IPS DF 4.7 (cell line): ENCODE data around the gene MAP3K15.

Source experiments
- DNase-seq: peaks from one replicate; pipeline ENCODE4 v3.0.0-alpha.2; 2013; ENCODE audit warnings: low spot score; ENCODE audit errors: extremely low read depth

The MAP3K15 gene, protein sequence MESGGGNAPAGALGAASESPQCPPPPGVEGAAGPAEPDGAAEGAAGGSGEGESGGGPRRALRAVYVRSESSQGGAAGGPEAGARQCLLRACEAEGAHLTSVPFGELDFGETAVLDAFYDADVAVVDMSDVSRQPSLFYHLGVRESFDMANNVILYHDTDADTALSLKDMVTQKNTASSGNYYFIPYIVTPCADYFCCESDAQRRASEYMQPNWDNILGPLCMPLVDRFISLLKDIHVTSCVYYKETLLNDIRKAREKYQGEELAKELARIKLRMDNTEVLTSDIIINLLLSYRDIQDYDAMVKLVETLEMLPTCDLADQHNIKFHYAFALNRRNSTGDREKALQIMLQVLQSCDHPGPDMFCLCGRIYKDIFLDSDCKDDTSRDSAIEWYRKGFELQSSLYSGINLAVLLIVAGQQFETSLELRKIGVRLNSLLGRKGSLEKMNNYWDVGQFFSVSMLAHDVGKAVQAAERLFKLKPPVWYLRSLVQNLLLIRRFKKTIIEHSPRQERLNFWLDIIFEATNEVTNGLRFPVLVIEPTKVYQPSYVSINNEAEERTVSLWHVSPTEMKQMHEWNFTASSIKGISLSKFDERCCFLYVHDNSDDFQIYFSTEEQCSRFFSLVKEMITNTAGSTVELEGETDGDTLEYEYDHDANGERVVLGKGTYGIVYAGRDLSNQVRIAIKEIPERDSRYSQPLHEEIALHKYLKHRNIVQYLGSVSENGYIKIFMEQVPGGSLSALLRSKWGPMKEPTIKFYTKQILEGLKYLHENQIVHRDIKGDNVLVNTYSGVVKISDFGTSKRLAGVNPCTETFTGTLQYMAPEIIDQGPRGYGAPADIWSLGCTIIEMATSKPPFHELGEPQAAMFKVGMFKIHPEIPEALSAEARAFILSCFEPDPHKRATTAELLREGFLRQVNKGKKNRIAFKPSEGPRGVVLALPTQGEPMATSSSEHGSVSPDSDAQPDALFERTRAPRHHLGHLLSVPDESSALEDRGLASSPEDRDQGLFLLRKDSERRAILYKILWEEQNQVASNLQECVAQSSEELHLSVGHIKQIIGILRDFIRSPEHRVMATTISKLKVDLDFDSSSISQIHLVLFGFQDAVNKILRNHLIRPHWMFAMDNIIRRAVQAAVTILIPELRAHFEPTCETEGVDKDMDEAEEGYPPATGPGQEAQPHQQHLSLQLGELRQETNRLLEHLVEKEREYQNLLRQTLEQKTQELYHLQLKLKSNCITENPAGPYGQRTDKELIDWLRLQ (N-terminal part only)

DNA sequence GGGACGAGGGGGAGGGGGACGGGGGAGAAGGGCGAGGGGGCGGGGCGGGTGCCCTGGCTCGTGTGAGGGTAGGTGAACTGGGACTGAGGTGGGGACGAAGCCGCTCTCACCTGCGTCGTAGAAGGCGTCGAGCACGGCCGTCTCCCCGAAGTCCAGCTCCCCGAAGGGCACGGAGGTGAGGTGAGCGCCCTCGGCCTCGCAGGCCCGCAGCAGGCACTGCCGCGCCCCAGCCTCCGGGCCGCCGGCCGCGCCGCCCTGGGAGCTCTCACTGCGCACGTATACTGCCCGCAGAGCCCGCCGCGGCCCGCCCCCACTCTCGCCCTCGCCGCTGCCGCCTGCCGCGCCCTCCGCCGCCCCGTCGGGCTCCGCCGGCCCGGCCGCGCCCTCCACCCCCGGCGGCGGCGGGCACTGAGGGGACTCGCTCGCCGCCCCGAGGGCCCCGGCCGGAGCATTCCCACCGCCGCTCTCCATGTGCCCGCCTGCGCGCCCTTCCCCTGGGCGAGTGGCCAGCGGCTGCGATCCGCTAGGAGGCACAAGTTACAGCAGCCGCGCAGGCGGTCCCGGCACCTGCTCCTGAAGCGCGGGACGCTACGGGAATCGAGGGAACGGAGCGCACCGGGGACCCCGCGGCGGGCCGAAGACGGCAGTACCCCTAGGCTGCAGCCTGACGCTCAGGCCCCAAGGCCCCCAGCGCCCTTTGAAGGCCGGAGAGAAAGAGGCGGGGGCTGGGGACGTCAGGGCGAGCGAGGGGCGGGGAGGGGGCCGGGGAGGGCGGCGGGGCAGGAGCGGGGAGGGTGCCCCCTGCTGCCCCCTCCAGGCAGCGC, at the start of gene MAP3K15:
MAP3K15 (minus strand) TSS at position 718 of the 824 bp plus-strand sequence; CDS start at position 471, 247 bp downstream.
- no peak for DNase-seq

DNA sequence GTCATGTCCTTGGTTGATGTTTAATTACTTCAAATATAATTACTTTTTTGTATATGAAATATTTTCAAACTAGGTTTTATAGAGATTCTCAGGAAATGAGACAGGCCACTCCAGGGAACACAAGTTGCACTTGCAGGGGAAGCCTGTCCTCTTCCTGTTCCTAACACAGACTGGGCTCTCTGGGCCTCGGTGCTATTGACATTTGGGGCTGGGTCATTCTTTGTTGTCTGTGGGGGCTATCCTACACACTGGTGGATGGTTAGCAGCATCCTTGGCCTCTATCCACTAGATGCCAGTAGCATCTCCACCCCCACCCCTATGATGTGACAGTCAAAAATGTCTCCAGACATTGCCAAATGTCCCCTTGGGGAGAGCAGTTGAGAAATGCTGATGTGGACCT, 49.3 kb upstream of the MAP3K15 start:
- no peak for DNase-seq

DNA sequence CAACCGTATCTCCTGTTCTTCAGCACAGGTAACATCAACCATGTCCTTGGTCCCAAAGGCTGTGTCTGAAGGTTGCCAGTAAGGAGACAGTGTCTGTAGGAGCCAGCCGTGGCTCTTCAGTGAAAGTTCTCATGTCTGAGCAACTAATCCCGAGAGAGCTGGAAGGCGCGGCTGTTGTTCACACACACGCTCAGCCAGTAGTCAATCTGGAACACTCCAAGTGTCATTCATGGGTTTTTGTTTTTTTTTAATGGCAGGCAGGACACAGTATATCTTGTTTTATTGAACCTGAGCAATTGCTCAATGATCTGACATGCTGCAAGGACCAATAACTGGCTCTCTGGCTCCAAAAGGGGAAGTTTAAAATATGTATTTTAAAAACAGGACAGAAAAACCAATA, 48.4 kb upstream of the MAP3K15 start:
- DNase-seq = no peak

DNA sequence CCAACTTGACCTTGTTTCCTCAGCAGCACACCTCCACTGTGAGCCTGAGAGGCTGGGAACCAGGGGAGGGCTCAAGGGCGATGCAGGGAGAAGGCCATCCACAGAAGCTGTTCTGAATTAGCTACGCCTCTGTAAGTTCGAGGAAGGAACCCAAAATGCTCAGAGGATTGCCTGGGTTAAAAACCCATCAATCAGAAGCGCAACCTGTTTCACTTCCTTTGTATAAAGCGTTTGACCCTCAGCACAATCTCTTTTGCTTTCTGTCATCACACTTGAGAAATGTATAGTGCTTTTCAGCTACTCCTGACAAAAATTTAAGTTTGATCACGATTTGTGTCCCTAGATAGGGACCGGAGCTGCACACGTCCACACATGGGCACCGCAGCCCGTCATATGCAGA, 48.0 kb upstream of the MAP3K15 start:
- DNase-seq = no peak

DNA sequence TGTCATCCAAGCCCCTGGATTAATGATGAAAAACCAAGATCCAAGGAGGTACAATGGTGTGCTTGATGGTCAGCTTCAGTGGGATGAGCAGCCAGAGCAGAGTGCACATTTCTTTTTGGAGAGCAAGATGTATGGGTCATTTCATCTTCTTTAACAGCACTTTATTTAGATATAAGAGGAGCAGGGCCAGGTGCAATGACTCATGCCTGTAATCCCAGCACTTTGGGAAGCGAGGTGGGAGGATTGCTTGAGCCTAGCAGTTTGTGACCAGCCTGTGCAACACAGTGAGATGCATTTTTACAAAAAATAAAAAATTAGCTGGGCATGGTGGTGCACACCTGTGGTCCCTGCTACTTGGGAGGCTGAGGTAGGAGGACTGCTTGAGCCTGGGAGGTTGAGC, 45.3 kb upstream of the MAP3K15 start:
- DNase-seq = no peak

DNA sequence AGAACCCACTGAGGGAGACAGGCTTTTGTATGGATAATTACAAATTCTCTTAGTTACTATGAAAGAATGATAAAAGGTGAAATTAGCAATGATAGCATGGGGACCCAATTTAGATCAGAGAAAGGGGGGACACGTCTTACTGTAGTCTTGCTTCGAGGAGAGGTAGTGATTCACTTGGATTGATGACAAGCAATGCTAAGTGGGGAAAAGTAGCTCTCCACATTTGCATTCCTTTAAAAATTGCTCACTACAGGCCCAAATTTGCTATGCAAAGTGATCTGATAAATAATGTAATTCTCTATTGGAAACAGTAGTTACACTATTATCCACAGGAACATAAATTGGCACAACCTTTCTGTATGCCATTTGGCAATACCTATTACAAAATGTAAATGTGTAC, 42.5 kb upstream of the MAP3K15 start:
- no peak for DNase-seq

DNA sequence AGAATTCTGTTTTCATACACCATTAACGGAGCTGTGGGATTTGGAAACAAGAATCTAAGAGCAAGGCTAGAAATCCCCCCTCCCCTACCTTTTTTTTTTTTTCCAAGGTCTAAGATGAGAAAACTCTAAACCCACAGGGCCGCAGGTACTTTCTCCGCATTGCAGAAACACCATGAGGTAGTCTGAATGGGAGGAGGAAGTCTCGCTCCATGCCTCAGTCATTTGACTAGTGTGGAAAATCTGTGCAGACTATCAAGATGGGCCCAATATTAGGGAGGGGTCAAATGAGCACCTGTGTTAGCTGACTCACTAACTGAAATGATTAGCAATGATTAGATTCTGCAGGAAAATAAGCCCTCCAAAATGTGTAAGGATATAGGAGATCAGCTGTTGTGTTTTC, 40.9 kb upstream of the MAP3K15 start:
- no peak for DNase-seq

DNA sequence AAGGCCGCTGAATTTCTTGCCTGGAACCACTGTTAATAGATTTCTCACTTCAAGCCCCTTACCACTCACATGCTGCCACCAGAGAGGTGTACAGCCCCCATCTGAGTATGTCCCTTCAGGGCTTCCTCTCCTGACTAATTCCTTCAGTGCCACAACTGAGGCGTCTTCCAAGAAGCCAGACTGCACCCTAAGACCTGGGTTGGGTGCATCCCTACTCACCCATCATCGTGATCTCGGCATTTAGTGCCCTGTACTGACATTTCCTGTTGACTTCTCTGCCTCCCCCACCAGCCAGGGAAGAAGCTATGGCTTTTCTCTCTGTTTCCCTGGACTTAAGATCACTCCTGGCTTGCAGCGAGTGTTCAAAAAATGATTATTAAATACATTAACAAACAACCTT, 40.4 kb upstream of the MAP3K15 start:
- DNase-seq = no peak

DNA sequence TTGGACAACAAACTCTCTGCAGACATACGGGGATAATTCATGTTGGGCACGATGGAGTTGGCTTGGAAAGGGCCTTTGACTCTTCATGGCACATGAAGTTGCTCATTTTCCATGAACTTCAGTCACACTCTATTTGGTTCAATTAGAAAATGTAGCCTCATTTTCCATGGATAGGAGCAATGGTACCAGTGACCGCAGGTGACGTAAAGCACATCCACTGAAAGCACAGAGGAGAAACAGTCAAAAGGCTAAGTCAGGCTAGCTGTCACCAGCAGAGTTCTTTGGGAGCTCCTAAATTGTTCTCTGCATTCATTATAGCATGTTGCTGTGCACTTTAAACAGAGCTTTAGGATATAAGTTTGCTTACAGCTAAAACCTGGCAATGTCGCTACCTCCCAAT, 39.9 kb upstream of the MAP3K15 start:
- DNase-seq = no peak

DNA sequence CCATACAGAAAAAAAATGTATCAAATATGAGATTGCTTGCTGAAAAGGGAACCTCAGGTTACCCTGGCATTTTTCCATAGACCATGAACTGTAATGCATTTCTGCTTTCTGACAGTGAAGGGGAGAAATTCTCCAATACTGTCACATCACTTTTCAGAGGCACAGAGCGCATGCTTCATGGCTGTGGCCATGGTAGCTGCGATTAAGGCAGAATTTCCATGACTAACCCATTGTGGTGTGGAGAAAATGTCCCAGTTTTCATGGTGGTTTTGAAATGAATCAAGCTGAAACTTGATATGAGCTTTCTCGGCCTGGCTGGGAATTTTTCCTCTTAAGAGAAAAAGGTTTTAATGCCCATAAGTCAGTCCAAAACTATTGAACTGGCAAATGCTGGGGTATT, 39.5 kb upstream of the MAP3K15 start:
- DNase-seq = no peak

DNA sequence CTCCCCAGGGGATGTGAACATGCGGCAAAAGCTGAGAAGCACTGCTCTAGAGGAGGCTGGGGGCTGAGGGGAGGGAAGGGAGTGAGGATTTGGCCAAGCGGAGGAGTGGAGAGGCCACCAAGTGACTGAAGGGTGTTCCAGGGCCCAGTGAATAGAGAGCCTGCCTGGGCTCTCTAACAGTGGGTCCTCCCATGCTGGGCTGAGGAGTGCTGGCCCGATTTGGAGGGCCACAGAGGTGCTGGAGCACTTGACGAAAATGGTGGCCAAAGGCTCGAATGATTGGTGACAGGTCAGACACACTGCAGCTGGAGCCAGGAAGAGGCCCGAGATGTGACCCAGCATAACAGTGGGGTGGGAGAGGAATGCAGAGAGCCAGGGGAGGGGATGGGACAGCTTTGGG, 37.5 kb upstream of the MAP3K15 start:
- no peak for DNase-seq

DNA sequence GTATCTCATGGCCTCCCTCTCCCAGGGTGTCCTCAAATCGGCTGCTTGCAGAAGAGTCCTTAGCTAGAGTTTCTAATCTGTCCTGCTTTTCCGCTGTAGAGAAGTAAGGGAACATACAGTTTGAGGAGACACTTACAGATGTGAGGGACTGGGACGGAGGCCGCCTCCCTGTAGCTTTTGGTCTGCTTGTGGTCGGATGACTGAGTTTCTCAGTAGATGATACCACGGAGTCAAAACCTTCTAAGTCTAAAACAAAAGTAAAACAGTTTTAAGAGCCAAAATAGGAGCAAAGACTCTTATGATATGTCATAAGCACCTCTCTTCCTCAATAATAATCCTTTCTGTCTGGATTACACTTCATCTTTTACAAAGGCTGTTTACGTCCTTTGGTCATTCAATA, 34.5 kb upstream of the MAP3K15 start:
- DNase-seq = no peak

DNA sequence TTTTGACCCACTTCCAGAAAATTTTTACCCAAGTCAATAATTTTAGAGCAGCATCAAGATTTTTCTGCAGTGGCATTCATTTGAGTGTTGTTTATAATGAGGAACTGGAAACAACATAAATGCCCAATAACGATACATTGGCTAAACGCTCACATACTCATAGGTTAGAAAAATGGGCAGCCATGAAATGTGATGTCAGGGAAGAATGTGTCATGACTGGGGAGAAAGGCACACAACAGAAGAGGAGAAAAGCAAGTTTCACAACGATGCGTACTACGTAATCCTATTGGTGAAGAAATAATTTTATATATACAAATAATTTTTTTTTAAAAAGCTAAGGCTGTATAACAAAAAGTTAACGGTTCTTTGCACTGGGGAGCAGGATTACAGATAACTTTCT, 33.6 kb upstream of the MAP3K15 start:
- no peak for DNase-seq

DNA sequence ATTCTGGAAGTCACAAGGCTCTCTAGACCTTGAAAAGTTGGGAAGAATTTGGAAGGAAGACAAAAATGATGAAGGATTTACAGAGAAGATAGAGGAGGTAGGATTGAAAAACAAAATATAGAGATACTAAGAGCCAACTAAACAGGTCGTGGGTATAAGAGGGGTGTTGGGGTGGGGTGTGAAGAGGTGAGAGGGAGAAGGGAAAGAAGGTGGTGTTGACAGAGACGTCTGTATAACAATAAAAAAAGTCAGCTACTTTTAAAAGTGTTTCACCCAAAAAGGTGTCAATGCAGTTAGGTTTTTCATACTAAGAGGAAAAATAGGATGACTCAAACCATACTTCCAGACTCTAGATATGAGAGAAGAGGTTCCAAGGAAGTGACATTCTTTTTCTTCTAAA, 33.0 kb upstream of the MAP3K15 start:
- no peak for DNase-seq

DNA sequence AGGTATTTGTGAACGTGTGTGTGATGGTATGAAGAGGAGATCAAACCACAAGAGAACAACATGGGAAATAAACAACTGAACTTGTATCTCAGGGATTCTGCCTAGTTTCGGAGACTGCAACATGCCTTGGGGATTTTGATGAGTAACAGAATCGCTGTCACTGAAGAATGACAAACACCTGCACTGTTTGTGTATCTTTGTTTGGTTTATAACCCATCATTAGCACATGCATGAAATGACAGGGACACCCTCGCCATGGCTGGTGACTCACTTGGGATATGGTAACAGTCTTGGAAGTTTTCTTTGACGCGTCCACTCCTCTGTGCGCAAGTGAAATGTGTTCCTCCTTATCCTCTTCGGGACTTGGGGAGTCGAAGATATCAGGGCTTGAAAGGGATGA, 30.3 kb upstream of the MAP3K15 start:
- no peak for DNase-seq

DNA sequence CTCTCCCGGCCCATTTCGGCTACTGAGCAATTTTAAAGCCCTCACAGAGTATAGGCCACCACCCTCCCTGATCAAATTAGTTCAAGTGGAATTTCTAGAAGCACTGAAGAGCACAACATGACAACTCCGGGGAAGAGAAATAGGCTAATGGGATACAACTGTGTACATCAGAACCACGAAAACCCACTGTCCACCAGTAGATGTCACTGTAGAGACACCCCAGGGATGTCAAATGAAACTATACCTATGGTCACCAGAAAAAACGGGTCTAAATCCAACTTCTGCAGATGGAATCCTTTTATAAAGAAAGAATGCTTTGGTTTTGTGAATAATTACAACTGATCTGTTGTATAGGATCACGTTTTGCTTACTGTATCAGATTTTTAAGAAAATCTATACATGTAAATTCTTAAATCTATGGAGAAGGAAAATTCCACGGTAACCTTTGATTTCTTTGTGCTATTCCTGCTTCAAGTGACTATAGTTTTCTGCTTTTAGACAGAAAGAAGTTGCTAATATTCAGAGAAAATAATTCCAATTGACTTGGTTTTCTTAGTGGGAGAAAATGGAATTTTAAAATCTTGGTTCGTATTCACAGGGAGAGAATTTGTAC, 29.5 kb upstream of the MAP3K15 start:
- DNase-seq = no peak

DNA sequence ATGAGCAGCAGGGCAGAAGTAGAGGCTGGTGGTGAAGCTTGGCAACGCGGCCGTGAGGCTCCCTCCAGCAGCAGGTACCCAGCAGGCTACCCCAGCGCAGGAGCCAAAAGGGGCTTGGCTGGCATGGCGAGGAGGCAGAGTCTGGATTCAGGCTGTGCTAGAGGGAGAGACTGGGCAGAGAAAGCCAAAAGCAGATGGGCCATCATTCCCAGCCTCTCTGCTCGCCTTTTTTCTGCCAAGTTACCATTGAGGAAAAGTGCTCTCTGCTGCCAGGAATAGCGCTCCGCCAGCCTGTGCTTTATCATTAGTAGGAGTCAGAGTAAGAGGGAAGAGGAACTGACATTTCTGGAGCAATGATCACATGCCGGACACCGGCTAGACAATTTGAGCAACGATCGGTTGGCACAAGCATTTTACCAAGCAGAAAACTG, 28.7 kb upstream of the MAP3K15 start:
- DNase-seq = no peak

DNA sequence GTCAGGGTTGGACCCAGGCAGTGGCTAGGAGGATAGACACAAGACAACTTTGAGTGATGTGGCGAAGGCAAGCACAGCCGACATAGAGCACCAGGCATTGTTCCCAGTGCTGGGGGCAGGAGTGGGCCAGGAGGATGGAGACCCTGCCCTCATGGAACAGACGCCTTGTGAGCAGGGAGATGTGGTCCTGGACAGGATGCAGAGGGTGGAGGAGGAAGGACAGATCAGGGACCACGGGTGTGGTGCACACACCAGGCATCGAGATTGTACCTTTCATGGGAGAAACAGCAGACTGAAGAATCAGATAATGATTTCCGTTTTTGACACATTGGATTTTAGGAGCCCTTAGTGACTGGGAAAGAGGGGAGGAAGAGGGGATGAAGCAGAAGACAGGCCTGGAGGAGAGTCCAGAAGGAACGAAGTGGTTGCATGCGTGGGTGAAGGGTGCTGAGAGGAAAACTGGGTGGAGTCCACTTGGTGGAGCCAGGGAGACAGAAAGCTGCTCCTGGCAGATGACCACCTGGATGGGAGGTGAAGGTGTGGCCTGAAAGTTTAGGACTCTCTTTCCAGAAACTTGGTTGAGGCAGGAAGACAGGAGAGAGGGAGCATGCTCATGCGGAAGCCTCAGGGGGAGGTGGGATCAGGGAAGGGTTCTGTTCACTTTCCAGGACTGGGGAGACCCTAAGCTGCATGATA, 27.9 kb upstream of the MAP3K15 start:
- no peak for DNase-seq

DNA sequence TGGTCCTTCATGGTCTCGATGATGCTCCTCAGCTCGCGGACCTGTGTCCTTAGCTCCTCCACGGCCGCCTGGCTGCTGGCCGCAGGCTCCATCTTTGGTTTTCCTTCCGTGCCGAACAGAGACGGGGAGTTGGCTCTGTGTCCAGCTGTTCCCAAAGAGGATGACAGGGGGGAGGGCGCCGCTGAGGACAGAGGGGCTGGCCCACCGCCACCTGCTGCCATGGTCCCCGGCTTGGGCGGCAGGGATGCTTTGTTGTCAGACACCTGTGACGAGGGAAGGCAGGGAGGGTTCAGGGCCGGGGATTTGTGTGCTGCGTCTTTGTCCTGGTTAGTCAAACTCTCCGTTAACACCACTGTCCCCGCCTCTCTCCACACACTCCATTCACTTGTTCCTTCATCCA, 26.6 kb upstream of the MAP3K15 start:
- DNase-seq = no peak

DNA sequence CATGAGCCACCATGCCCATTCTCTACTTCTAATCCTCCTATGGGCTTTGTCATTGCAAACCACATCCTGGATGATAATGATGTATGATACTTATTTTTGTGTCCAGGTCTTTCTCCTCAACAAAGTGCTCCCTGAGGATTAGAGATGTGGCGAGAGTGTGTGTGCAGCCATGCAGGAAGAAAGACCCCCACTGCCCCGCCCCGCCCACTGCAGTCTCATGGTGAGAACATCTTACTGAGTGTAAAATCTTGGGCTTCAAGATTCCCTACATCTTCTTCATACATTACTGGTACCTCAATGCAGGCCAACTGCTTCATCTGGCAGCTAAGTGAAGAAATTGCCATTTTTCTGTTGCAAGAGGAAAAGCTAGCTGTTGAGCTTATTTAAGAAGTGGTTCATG, 25.9 kb upstream of the MAP3K15 start:
- DNase-seq = no peak
